ENCODE data around the gene SMIM41. TPM values are rescaled to one million over a fixed set of nuclear protein-coding genes. Genes with fewer than 3 reads are reported as not detected.

Gene SMIM41
- polyA plus RNA-seq, 2 of the 4 experiments (the other 2 are of a cell fraction): not detected

DNA sequence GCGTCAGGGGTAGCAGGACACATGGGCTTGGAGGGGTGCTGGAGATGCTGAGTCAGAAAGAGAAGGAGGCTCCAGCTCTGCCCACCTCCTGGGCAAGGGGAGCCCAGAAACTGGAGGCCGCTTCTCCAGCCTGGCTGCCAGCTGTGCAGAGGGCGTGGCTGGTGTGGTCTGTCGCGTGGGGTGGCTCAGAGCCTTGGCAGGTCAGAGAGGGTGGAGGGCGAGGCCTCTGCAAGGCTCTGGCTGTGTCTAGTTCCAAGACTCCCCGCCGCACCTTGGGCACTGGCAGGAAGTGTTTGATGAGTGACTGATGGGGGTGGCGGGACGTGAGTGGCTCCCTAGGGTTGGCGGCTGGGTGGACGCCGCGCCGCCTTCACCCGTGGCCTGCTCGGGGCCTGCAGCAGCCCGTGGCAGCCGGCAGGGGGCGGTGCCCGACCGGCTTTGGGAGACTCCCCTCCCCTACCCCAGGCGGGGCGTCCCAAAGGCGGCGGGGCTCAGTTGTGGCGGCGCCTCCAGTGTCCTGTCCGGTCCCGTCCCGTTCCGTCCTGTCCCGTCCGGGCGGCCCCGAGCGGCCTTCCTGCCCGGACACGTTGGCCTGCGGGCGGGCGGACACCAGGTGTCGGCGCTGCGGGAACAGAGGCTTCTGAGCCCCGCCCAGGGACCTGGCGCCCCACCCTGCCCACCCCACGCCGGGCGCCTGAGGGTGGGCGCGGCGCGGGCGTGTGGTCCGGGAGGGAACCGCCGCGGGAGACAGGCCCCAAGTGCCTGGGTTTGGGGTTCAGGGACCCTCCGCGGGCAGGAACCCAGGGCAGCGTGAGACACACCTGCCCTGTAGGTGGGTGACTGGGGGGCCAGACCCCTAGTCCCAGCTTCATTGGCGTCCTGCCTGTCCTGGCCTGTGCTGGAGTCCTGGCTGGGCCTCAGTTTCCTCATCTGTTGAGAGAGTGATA is 72.6 kb downstream of the SMIM41 start (continued):
- TF ChIP-seq EHF (CRISPR knock-in tag; IDR thresholded peaks at IDR 0.05): peak; percentile 93

DNA sequence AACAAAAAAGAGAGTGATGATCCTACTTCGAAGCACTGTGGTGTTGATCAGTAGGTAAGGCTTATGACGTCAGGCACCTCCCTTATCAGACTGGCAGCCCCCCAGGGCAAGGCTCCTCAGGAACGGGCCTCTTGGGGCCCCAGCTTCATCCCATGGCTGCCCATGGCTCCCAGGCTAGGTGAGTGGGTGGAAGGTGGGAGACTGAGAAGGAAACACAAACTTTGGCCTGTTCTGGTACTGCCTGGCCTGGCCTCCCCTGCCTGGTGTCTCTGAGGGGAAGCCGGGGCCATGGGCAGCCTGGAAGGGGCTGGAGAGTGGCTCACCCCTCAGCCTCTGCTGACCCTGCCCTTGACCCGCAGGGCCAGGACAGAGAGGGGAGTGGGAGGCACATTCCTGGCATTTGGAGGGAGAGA is 73.4 kb downstream of the SMIM41 start:
- peak overlapping the region; percentile 97 for H3K4me2 ChIP-seq
- peak; percentile 63; the same call in 1 of the 2 replicates for TF ChIP-seq FOXS1 (CRISPR knock-in tag; IDR thresholded peaks at IDR 0.05)
- peak; percentile 73 for TF ChIP-seq FOSB (CRISPR knock-in tag; IDR thresholded peaks at IDR 0.05)
- 0 out of 2 replicates have a peak, but pooled peaks have one; percentile 26 for TF ChIP-seq HOXA7 (CRISPR knock-in tag; IDR thresholded peaks at IDR 0.05)
- TF ChIP-seq, protein P1, sequence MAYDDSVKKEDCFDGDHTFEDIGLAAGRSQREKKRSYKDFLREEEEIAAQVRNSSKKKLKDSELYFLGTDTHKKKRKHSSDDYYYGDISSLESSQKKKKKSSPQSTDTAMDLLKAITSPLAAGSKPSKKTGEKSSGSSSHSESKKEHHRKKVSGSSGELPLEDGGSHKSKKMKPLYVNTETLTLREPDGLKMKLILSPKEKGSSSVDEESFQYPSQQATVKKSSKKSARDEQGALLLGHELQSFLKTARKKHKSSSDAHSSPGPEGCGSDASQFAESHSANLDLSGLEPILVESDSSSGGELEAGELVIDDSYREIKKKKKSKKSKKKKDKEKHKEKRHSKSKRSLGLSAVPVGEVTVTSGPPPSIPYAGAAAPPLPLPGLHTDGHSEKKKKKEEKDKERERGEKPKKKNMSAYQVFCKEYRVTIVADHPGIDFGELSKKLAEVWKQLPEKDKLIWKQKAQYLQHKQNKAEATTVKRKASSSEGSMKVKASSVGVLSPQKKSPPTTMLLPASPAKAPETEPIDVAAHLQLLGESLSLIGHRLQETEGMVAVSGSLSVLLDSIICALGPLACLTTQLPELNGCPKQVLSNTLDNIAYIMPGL (CRISPR knock-in tag; IDR thresholded peaks at IDR 0.05; ENCODE audit: borderline replicate concordance): no peak
- peaks cover 95% of the 10 kb centered on the region for H3K4me1 ChIP-seq
- no peak overlapping the region for H3K4me3 ChIP-seq
- POLR2A ChIA-PET: no interaction called here
- no peak for ATAC-seq
- CTCF ChIA-PET: interaction anchor here (0.7 to 19.3 kb wide), 17 partner anchors 9 to 724 kb away, joined by 3 to 833 read pairs (median 4); no protein-coding TSS in a partner anchor
- FAIRE-seq: no peak
- 75% methylated on average over 5 of the region's 5 CpGs for WGBS (ENCODE audit: missing lambda C conversion rate)
- no peaks in the 10 kb centered on the region for H3K9me3 ChIP-seq
- no peak for DNase-seq (ENCODE audit: low read depth in 1 of 2, low spot score in 1 of 2)
- H3K27ac ChIP-seq: peak overlapping the region; percentile 100

- DNase-seq (ENCODE audit: low read depth in 1 of 2, low spot score in 1 of 2): peak in 1 of 2 experiments; percentile 89
- WGBS (ENCODE audit: missing lambda C conversion rate): 33% methylated on average over 7 of the region's 8 CpGs
- no peak for FAIRE-seq
- ChIA-PET CTCF (interaction anchor here (0.6 to 19.3 kb wide), 21 partner anchors 11 to 826 kb away, joined by 3 to 833 read pairs (median 5); no protein-coding TSS in a partner anchor), POLR2A (interaction anchor here (0.5 to 1.8 kb wide), 7 partner anchors 8 to 705 kb away, joined by 3 to 7 read pairs (median 5); no protein-coding TSS in a partner anchor)
- Histone ChIP-seq H3K4me3 (no peak overlapping the region), H3K27ac (peak overlapping the region; percentile 100), H3K4me1 (peaks cover 72% of the 10 kb centered on the region), H3K9me3 (0 out of 3 replicates have a peak, but pooled peaks cover 3% of the 10 kb centered on the region), H3K4me2 (peak overlapping the region; percentile 35; the same call in 2 of the 3 replicates)
- ATAC-seq: peak in 1 of 2 experiments; percentile 31; a peak in 3 of 6 replicates
- no peak for TF ChIP-seq CBX8 (IDR thresholded peaks at IDR 0.05)
- TF ChIP-seq RARB (CRISPR knock-in tag; IDR thresholded peaks at IDR 0.05): no peak
- peak; percentile 63; the same call in 1 of the 2 replicates for TF ChIP-seq EHF (CRISPR knock-in tag; IDR thresholded peaks at IDR 0.05)
- no peak for TF ChIP-seq BHLHE40 (IDR thresholded peaks at IDR 0.05; ENCODE audit: low read depth, low read length)
- no peak for TF ChIP-seq GATA3 (IDR thresholded peaks at IDR 0.05; ENCODE audit: borderline replicate concordance)
- no peak for TF ChIP-seq MAZ (IDR thresholded peaks at IDR 0.05; ENCODE audit: borderline replicate concordance, low read depth, low read length)
- 0 out of 2 replicates have a peak, but pooled peaks have one; percentile 9 for TF ChIP-seq FOXS1 (CRISPR knock-in tag; IDR thresholded peaks at IDR 0.05)
- TF ChIP-seq, protein P2, sequence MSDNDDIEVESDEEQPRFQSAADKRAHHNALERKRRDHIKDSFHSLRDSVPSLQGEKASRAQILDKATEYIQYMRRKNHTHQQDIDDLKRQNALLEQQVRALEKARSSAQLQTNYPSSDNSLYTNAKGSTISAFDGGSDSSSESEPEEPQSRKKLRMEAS (IDR thresholded peaks at IDR 0.05): peak; percentile 47; the same call in 1 of the 2 replicates
- no peak for TF ChIP-seq ZFP36 (IDR thresholded peaks at IDR 0.05; ENCODE audit: borderline replicate concordance, partially characterized antibody)
- no peak for TF ChIP-seq JUNB (IDR thresholded peaks at IDR 0.05)
- no peak for TF ChIP-seq ZNF302 (CRISPR knock-in tag; IDR thresholded peaks at IDR 0.05)
- TF ChIP-seq JUN (IDR thresholded peaks at IDR 0.05): no peak
- TF ChIP-seq HOXB5 (CRISPR knock-in tag; IDR thresholded peaks at IDR 0.05): no peak
- TF ChIP-seq HEYL (CRISPR knock-in tag; IDR thresholded peaks at IDR 0.05): no peak
- TF ChIP-seq, protein P3, sequence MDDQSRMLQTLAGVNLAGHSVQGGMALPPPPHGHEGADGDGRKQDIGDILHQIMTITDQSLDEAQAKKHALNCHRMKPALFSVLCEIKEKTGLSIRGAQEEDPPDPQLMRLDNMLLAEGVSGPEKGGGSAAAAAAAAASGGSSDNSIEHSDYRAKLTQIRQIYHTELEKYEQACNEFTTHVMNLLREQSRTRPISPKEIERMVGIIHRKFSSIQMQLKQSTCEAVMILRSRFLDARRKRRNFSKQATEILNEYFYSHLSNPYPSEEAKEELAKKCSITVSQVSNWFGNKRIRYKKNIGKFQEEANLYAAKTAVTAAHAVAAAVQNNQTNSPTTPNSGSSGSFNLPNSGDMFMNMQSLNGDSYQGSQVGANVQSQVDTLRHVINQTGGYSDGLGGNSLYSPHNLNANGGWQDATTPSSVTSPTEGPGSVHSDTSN (IDR thresholded peaks at IDR 0.05): no peak
- TF ChIP-seq CHD2 (IDR thresholded peaks at IDR 0.05; ENCODE audit: low read length, partially characterized antibody): no peak
- TF ChIP-seq, protein P4, sequence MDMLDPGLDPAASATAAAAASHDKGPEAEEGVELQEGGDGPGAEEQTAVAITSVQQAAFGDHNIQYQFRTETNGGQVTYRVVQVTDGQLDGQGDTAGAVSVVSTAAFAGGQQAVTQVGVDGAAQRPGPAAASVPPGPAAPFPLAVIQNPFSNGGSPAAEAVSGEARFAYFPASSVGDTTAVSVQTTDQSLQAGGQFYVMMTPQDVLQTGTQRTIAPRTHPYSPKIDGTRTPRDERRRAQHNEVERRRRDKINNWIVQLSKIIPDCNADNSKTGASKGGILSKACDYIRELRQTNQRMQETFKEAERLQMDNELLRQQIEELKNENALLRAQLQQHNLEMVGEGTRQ (IDR thresholded peaks at IDR 0.05): no peak
- TF ChIP-seq, protein P5, sequence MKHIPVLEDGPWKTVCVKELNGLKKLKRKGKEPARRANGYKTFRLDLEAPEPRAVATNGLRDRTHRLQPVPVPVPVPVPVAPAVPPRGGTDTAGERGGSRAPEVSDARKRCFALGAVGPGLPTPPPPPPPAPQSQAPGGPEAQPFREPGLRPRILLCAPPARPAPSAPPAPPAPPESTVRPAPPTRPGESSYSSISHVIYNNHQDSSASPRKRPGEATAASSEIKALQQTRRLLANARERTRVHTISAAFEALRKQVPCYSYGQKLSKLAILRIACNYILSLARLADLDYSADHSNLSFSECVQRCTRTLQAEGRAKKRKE (CRISPR knock-in tag; IDR thresholded peaks at IDR 0.05; ENCODE audit: low read depth): no peak
- no peak for TF ChIP-seq TFCP2L1 (CRISPR knock-in tag; IDR thresholded peaks at IDR 0.05)
- no peak for TF ChIP-seq KDM1A (IDR thresholded peaks at IDR 0.05; ENCODE audit: low read depth)
- no peak for TF ChIP-seq NR3C1 (IDR thresholded peaks at IDR 0.05)
- no peak for TF ChIP-seq HOXA7 (CRISPR knock-in tag; IDR thresholded peaks at IDR 0.05)
- no peak for TF ChIP-seq E2F6 (IDR thresholded peaks at IDR 0.05; ENCODE audit: borderline replicate concordance, low read depth)
- TF ChIP-seq ZC3H11A (IDR thresholded peaks at IDR 0.05): no peak
- TF ChIP-seq MYC (IDR thresholded peaks at IDR 0.05; ENCODE audit: borderline replicate concordance, low read length): peak; percentile 46; the same call in 1 of the 2 replicates
These were observed 75.8 kb downstream of the SMIM41 start for GRCh38 chr12:52155048-52155868.
